Left lung (tissue), 10 donors: ENCODE measurements around the gene SPCS1. TPM values are rescaled to one million over a fixed set of nuclear protein-coding genes. Genes with fewer than 3 reads are reported as not detected.

Source experiments
- ATAC-seq: fragments of 200-7000 bp; cut with Tn5 transposase; one replicate; pipeline ENCODE4 v1.9.1; 2020; ENCODE audit warnings: moderate library complexity
- DNase-seq, 4 donors: peaks; one replicate each; pipeline ENCODE4 v3.0.0-alpha.2; 2013 to 2020
- H3K27ac ChIP-seq, 2 donors: fragments of 200-600 bp; sonication (generic) in 1 of 2; one replicate each; pipeline versions ENCODE4 v1.5.0 to v1.8.0; 2020 to 2021
- H3K27me3 ChIP-seq, 2 donors: fragments of 200-600 bp; sonication (generic) in 1 of 2; one replicate each; pipeline versions ENCODE4 v1.5.0 to v1.8.0; 2020 to 2021
- H3K36me3 ChIP-seq, 2 donors: fragments of 200-600 bp; sonication (generic) in 1 of 2; one replicate each; pipeline versions ENCODE4 v1.5.0 to v1.8.0; 2020 to 2021
- H3K4me1 ChIP-seq, 2 donors: fragments of 200-600 bp; one replicate each; pipeline ENCODE4 v1.8.0; 2021
- H3K4me3 ChIP-seq, 2 donors: fragments of 200-600 bp; sonication (generic) in 1 of 2; one replicate each; pipeline versions ENCODE4 v1.5.0 to v1.8.0; 2020 to 2021; ENCODE audit warnings: mild to moderate bottlenecking in 1 of 2
- H3K9me3 ChIP-seq, 2 donors: fragments of 200-600 bp; sonication (generic) in 1 of 2; one replicate each; pipeline versions ENCODE4 v1.5.0 to v1.8.0; 2020 to 2021
- intact Hi-C, 2 donors: fragments of 100-400 bp; cut with DNase I; formaldehyde crosslinking; loops; one replicate each; pipeline versions ENCODE4 v1.11.2 to v1.14.2; 2022
- polyA plus RNA-seq, 6 donors: library from polyadenylated mRNA; unstranded; fragments of 120-200 nt; gene quantifications; one replicate each; pipeline ENCODE4 v1.2.1, GENCODE V29; 2013; ENCODE audit not compliant: insufficient read length in 6 of 6
- total RNA-seq, 2 donors: library from RNA; stranded (reverse); fragmentation: NEBNext Ultra II Directional; extraction: Animal tissue kit (Norgen Biotek cat#: 25700); gene quantifications; one replicate each; pipeline ENCODE4 v1.2.1, GENCODE V29; 2021
- TF ChIP-seq, protein P1 (sequence below), 2 donors: fragments of 200-600 bp; sonication (generic) in 1 of 2; IDR thresholded peaks; one replicate each; pipeline versions ENCODE4 v1.5.0 to v1.8.0; 2021; ENCODE audit warnings: antibody characterized with exemption in 2 of 2
- donor health status: DM: no; HTN: yes; CAD: no.
- donor health status: DM: no; HTN: no; CAD: no.

Gene SPCS1
- total and polyA plus RNA-seq, 8 donors, result 94.5 to 128 (median 112) TPM

DNA sequence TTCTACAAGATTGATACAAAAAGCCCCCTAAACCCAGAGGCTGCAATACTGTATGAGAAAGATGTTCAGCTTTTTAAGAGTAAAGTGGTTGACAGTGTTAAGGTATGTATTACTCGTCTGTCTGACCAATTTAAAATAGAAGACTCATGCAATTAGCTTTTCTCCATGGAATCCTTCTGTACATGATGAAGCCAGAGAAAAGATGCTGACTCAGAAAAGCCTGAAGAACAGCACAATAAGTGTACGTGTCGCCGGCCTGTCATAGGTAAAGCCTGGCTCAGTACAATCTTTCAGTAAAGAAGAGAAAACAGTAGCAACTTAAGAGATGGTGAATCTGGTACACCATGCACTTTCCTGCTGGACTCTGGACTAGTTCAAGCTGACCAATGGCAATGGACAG is 48.5 kb downstream of the SPCS1 start:
- intact Hi-C loops, result no loop called here
- Histone ChIP-seq H3K27ac (no peak overlapping the region), H3K27me3 (no peaks in the 10 kb centered on the region), H3K9me3 (no peaks in the 10 kb centered on the region), H3K4me1 (peaks cover 0 to 9% of the 10 kb centered on the region in 2 donors), H3K4me3 (no peak overlapping the region), H3K36me3 (peaks cover 0 to 87% of the 10 kb centered on the region in 2 donors)
- TF ChIP-seq, protein P1, sequence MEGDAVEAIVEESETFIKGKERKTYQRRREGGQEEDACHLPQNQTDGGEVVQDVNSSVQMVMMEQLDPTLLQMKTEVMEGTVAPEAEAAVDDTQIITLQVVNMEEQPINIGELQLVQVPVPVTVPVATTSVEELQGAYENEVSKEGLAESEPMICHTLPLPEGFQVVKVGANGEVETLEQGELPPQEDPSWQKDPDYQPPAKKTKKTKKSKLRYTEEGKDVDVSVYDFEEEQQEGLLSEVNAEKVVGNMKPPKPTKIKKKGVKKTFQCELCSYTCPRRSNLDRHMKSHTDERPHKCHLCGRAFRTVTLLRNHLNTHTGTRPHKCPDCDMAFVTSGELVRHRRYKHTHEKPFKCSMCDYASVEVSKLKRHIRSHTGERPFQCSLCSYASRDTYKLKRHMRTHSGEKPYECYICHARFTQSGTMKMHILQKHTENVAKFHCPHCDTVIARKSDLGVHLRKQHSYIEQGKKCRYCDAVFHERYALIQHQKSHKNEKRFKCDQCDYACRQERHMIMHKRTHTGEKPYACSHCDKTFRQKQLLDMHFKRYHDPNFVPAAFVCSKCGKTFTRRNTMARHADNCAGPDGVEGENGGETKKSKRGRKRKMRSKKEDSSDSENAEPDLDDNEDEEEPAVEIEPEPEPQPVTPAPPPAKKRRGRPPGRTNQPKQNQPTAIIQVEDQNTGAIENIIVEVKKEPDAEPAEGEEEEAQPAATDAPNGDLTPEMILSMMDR (IDR thresholded peaks at IDR 0.05), result no peak
- no peak for DNase-seq
- no peak for ATAC-seq

DNA sequence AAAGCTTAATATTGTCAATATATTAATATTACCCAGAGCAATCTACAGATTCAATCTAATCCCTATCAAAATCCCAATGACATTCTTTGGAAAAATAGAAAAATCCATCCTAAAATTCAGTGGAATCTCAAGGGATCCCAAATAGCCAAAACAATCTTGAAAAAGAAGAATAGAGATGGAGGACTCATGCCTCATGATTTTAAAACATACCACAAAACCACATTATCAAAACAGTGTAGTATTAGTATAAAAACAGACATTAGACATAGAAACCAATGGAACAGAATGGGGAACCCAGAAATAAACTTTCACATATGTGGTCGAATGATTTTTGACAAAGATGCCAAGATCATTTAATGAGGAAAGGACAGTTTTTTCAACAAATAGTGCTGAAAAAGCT is 50.2 kb downstream of the SPCS1 start:
- TF ChIP-seq, protein P1 (IDR thresholded peaks at IDR 0.05), result no peak
- peaks cover 0 to 9% of the 10 kb centered on the region in 2 donors for H3K4me1 ChIP-seq
- H3K27ac ChIP-seq, result no peak overlapping the region
- DNase-seq (no peak), ATAC-seq (no peak)
- intact Hi-C loops, result no loop called here
- H3K9me3 ChIP-seq, result no peaks in the 10 kb centered on the region
- H3K27me3 ChIP-seq, result no peaks in the 10 kb centered on the region
- no peak overlapping the region for H3K4me3 ChIP-seq
- H3K36me3 ChIP-seq, result peaks cover 0 to 85% of the 10 kb centered on the region in 2 donors

Other genes with a start within 250 kb of the SPCS1 start
- gene STAB1, start 210.8 kb upstream of the SPCS1 start, total RNA-seq, result 100 to 1,000 TPM; 122 to 334 TPM
- gene STAB1, start 210.8 kb upstream of the SPCS1 start, polyA plus RNA-seq, result 10 to 100 TPM; 46.5 to 58.2 (median 48.0) TPM
- gene NT5DC2, start 172.2 kb upstream of the SPCS1 start, total RNA-seq, result 10 to 100 TPM; 81.8 to 83.1 TPM
- gene NT5DC2, start 172.2 kb upstream of the SPCS1 start, polyA plus RNA-seq, result 100 to 1,000 TPM; 211 to 365 (median 268) TPM
- 10 to 100 TPM; 19.0 to 20.4 TPM for gene UQCC5, start 169.5 kb upstream of the SPCS1 start, total RNA-seq
- 10 to 100 TPM in 5 of 6 donors, 1 to 10 TPM in 1; 9.6 to 19.1 (median 14.9) TPM for gene UQCC5, start 169.5 kb upstream of the SPCS1 start, polyA plus RNA-seq
- gene PBRM1, start 20.2 kb upstream of the SPCS1 start, total RNA-seq, result 10 to 100 TPM; 63.0 to 79.8 TPM
- gene PBRM1, start 20.2 kb upstream of the SPCS1 start, polyA plus RNA-seq, result 10 to 100 TPM; 62.2 to 75.1 (median 65.8) TPM
- gene GNL3, start 20.1 kb upstream of the SPCS1 start, total RNA-seq, result 10 to 100 TPM; 44.5 to 74.7 TPM
- 100 to 1,000 TPM in 4 of 6 donors, 10 to 100 TPM in 2; 90.5 to 127 (median 105) TPM for gene GNL3, start 20.1 kb upstream of the SPCS1 start, polyA plus RNA-seq
- 10 to 100 TPM; 46.9 to 58.6 TPM for gene GLT8D1, start 315 bp upstream of the SPCS1 start, total RNA-seq
- gene GLT8D1, start 315 bp upstream of the SPCS1 start, polyA plus RNA-seq, result 100 to 1,000 TPM in 5 of 6 donors, 10 to 100 TPM in 1; 99.6 to 113 (median 110) TPM
- 10 to 100 TPM; 23.6 to 29.0 TPM for gene NEK4, start 64.8 kb downstream of the SPCS1 start, total RNA-seq
- 10 to 100 TPM; 25.3 to 35.0 (median 28.5) TPM for gene NEK4, start 64.8 kb downstream of the SPCS1 start, polyA plus RNA-seq
- under 1 TPM in 1 of 2 donors, not detected in 1; 0.18 TPM for gene ITIH1, start 71.5 kb downstream of the SPCS1 start, total RNA-seq
- under 1 TPM in 3 of 6 donors, not detected in 3; 0.34 to 0.61 (median 0.57) TPM for gene ITIH1, start 71.5 kb downstream of the SPCS1 start, polyA plus RNA-seq
- 1 to 10 TPM; 1.5 to 3.6 TPM for gene ITIH3, start 88.7 kb downstream of the SPCS1 start, total RNA-seq
- gene ITIH3, start 88.7 kb downstream of the SPCS1 start, polyA plus RNA-seq, result 1 to 10 TPM; 2.0 to 5.8 (median 3.6) TPM
- 10 to 100 TPM; 10.1 to 10.2 TPM for gene ITIH4, start 124.6 kb downstream of the SPCS1 start, total RNA-seq
- gene ITIH4, start 124.6 kb downstream of the SPCS1 start, polyA plus RNA-seq, result 10 to 100 TPM in 1 of 6 donors, 1 to 10 TPM in 5; 7.7 to 16.3 (median 9.0) TPM
- gene MUSTN1, start 128.9 kb downstream of the SPCS1 start, total RNA-seq, result 1 to 10 TPM; 1.2 to 7.5 TPM
- 1 to 10 TPM in 2 of 6 donors, under 1 TPM in 3, not detected in 1; 0.34 to 2.6 (median 0.66) TPM for gene MUSTN1, start 128.9 kb downstream of the SPCS1 start, polyA plus RNA-seq
- 10 to 100 TPM; 21.0 to 28.3 TPM for gene STIMATE, start 191.4 kb downstream of the SPCS1 start, total RNA-seq
- gene STIMATE, start 191.4 kb downstream of the SPCS1 start, polyA plus RNA-seq, result 10 to 100 TPM; 11.6 to 23.4 (median 14.0) TPM